CD4-positive, alpha-beta T cell treated with Interleukin-6 for 4 hours (primary cell): Measurements from ENCODE around the gene USP7.
"Not testable (repeated sequence)": the region's sequence is repeated elsewhere in the genome, so short reads cannot be mapped to it uniquely, and the experiment has no call there.

ENCODE experiments used
- DNase-seq: peaks from one replicate; pipeline ENCODE4 v3.0.0-alpha.2; 2020; ENCODE audit warnings: mixed read lengths

Gene USP7

GRCh38 chr16:8874388-8874787 is 89.3 kb downstream of the USP7 start:
- no peak for DNase-seq

DNA sequence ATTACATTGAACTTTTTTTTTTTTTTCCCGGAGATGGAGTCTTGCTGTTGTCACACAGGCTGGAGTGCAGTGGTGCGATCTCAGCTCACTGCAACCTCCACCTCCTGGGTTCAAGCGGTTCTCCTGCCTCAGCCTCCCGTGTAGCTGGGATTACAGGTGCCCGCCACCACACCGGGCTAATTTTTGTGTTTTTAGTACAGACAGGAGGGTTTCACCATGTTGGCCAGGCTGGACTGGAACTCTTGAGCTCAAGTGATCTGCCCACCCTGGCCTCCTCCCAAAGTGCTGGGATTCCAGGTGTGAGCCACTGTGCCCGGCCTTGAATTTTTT is 89.9 kb downstream of the USP7 start:
- DNase-seq: not testable (repeated sequence)

DNA sequence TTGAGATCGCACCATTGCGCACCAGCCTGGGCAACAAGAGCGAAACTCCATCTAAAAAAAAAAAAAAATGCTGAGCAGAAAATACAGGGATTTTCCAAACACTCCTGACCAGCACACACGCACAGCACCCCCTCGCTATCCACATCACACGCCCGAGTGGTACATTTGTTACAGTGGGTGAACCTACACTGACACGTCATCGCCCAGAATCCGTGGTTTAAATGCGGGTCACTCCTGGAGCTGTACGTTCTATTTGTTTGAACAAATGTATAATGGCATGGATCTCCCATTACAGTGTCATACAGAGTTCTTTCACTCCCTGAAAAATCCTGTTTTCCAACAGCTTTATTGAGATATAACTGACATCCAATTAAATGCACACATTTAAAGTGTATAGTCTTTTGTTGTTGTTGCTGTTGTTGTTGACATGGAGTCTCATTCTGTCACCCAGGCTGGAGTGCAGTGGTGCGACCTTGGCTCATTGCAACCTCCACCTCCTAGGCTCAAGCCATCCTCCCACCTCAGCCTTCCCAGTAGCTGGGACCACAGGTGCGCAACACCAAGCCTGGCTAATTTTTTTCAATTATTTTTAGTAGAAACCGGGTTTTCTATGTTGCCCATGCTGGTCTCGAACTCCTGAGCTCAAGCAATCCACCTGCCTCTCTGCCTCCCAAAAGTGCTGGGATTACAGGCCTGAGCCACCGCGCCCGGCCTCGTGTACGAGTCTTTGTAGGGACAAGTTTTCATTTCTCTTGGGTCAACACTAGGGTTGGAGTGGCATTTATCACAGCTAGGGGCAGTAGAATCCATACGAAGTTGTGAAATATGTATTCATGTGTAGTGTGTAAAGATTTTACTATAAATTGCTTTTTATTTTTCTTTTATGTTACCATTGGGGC is 90.5 kb downstream of the USP7 start:
- no peak for DNase-seq

DNA sequence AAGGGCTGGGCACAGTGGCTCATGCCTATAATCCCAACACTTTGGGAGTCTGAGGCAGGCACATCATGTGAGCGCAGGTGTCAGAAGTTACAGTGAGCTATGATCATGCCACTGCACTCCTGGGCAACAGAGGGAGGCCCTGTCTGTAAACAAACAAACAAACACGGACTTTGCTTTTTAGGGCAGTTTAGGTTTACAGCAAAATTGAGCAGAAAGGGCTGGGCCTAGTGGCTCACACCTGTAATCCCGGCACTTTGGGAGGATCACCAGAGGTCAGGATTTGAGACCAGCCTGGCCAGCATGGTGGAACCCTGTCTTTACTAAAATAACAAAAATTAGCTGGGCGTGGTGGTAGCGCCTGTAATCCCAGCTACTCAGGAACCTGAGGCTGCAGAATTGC is 91.6 kb downstream of the USP7 start:
- DNase-seq: no peak

- not testable (repeated sequence) for DNase-seq
Observed at GRCh38 chr16:8869988-8870241, 93.8 kb downstream of the USP7 start.

- no peak for DNase-seq
Observed at GRCh38 chr16:8869212-8869987, 94.3 kb downstream of the USP7 start.

- DNase-seq: peak; percentile 89
Observed at GRCh38 chr16:8868416-8869211, 95.1 kb downstream of the USP7 start, which contains the start of gene CARHSP1. Gene CARHSP1, minus strand, starts transcription at chr16:8869006. Its CDS starts 9,678 bp downstream, at chr16:8859328.

DNA sequence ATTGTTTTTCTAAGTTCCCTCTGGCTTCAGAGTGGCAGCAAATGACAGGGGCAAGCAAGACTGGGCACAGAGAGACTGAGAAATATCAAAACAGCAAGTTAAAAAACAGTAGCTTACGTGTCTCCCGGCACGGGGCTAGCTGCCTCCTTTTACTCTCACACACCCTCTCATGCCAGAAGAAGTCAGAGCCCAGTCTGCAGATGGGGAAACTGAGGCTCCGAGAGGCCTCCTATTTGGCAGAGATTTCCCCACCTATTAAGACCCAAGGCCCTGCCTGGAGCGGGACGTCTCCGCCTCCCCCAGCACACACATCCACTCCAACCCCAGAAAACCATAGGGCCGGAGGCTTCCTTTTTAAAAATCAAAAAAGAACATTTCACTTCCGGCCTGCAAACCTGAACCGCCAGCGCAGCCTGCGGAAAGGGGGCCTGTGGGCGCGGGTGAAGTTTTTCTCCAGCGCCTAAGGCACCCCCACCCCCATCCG is 95.7 kb downstream of the USP7 start:
- peak; percentile 73 for DNase-seq

DNA sequence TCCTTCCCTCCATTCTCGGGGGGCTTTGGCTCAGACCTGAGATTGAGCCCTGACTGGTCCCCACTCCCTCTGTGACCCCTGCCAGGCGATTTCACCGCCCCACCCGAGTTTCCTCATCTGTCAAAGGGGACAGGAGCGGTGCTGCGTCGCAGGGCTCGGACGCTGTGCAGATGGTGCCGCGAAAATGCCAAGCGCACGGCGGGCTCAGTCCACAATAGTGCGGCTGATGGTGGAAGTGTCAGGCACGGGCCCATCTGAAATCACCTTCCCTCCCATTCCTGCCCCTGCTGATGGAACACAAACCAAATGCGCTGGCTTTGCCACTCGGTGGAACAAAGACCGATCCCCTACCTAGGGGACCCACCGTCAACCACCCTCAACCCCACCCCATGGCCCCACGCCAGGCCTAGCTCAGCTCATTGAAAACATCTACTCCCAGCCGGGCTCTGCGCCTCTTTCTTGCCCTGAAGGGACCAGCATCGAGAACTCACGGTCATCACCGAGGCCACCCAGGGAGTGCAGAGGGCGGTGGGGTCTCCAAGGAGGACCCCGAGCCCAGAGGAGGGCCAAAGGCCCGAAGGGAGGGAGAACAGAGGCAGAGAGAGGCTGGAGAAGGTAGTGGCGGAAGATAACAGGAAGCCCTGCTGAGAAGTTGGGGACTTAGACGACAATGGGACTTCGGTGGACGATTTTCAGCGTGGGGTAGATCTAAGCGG is 96.3 kb downstream of the USP7 start:
- DNase-seq: peak; percentile 32

DNA sequence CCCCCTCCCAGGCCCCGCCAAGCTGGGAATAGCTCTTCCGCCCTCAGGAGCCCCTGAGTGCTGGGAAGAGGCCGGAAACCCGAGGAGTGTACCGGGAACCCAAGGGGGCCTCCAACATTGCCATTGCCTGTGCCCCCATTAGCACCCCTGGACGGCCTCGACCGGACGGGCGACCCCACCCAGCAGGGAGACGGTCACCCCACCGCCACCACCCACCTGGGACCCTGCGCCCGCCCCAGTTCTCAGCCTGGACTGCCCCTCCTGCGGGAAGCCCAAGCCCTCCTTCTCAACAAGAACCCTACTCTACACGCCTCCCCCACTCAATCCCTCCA is 96.9 kb downstream of the USP7 start:
- DNase-seq: no peak

DNA sequence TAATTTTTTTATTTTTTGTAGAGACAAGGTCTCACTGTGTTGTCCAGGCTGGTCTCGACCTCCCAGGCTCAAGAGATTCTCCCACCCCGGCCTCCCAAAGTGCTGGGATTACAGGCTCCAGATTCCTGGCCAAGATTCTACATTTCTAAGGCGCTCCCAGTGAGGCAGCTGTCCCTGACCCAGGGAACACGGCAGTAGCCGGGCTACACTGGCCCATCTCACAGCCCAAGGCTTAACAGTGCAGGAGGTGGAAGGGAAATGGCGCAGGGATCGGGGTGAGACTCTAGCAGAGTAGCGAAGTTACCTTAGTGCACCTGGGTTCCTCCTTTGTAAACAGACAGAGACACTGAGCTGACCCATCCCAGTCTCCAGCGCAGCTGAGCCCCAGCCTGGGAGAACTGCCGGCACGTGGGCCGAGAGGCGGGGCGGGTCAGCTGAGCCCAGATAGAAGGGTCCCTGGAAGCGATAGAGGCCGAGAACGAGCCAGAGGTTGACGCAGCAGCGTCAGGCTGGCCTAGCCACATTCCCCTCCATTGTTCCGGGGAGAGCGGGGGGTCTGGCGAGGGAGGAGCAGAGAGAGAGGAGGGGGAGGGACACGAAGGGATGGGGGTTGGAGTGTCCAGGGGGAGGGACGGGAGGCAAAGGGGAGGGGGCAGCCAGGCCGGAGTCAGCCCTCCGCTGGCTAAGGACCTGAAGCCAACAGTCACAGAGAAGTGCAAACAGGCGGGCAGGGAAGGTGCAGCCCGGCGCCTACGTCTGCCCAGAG is 97.4 kb downstream of the USP7 start:
- DNase-seq: no peak

DNA sequence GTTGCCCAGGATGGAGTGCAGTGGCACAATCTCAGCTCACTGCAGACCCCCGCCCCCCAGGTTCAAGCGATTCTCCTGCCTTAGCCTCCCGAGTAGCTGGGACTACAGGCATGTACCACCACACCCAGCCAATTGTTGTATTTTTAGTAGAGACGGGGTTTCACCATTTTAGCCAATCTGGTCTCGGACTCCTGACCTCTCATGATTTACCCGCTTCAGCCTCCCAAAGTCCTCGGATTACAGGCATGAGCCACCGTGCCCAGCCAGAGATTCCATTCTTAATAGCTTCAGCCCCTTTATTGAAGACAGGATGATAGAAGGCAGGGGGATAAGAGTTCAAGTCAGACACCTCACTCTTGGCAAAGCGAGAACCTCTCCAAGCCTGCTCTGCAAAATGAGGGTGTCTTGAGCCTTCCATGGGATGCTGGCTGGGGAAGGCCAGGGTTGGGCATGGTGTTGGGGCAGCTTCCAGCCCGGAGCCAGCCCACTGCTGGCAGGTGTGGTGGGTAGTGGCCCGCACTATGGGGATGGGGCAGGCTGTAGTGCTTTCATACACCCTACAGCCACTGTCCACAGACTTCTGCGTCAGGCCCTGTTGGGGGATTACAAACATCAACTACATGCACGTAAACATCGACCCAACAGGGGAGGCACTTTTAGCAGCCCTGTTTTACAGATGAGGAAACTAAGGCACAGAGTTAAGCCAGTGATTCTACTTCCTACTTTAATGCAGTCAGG is 98.4 kb downstream of the USP7 start:
- DNase-seq: no peak

DNA sequence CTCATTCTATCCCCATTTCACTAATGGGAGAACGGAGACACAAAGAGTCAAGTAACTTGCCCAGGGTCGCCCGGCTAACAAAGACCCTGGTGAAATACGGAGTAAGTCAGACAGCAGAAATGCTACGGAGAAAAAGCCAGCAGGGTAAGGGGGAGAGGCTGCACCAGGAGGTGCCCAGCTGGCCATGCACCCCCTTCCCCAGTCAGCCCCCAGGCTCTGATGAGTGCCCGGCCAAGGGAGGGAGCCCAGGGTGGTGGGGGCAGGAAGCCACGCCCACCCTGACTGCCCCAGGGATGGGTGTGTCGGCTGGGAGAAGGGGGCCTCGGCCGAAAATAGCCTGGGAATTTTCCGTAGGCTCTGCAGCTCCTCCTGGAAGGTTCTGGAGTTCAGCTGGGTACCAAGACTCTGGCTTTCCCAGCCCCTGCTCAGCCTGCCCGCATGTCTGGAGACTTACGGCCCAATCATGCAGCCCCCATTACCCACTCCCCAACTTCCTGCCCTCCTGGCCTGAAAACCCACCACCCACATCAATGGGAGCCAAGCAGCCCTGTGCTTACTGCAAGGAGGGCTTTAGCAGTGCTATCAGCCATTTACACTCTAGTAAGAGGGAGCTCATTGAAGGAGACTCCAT is 99.1 kb downstream of the USP7 start:
- DNase-seq: no peak

DNA sequence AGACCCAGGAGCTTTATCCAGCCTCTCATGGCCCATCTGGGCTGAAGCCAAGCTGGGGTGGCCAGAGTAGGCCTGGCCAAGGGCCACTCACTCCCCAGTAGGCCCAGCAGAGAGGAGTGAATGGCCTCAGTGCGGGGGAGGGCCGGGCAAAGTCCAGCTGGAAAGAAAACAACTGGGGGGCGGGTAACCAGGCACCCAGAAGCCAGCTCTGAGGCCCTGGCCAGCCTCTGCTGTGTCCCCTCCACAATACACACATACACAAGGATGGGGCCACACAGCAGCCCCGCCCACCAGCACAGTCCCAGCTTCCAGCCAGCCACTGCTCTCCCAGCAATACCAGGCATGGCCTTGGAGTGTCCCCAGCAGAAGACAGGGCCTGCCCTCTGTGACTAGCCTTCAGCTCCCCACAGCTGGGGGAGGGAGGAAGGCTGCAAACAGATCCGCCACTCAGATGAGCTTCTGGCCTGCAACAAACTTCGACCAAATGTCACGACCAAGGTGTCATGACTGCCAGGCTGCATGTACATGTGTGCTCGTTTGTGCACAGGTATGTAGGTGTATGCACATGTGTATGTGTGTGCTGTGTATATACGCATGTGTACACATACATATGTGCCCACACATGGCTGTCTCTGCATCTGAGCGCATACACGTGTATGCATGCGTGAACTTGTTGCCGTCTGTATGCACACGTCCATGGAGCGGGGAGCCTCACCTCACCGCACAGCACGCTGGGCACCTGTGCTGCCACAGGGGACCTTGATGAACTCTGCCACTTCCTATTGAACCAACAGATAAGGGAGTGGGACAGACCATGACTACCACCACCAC is 99.9 kb downstream of the USP7 start:
- no peak for DNase-seq

- no peak for DNase-seq
Observed at GRCh38 chr16:8862309-8863130, 101.2 kb downstream of the USP7 start.

DNA sequence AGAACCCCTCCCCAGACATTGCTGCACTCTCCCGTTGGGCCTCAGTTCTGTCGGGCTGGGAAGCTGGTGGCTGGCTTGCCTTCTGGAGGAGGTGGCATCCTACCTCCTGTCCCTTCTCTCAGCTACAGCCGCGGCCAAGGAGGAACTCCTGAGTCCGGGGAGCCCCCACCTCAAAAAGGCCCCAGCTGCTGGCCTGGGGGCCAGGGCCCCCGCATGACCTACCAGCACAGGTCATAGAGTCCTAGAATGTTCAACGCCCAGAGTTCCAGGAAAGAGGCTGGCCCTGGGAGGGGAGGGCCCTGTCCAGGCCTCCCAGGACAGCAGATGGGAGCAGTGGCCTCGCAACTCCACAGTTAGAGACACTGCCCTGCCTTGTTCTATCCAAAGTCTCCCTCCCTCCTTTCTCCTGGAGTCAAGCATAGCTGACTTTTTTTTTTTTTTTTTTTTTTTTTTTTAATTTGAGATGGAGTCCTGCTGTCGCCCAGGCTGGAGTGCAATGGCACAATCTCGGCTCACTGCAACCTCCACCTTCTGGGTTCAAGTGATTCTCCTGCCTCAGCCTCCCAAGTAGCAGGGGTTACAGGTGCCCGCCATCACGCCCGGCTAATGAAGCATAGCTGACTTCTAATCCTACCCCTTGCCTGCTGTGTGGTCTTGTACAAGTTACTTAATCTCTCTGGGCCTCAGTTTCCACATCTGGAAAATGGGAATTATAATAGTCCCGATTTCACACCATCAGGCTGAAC is 102.0 kb downstream of the USP7 start:
- no peak for DNase-seq

DNA sequence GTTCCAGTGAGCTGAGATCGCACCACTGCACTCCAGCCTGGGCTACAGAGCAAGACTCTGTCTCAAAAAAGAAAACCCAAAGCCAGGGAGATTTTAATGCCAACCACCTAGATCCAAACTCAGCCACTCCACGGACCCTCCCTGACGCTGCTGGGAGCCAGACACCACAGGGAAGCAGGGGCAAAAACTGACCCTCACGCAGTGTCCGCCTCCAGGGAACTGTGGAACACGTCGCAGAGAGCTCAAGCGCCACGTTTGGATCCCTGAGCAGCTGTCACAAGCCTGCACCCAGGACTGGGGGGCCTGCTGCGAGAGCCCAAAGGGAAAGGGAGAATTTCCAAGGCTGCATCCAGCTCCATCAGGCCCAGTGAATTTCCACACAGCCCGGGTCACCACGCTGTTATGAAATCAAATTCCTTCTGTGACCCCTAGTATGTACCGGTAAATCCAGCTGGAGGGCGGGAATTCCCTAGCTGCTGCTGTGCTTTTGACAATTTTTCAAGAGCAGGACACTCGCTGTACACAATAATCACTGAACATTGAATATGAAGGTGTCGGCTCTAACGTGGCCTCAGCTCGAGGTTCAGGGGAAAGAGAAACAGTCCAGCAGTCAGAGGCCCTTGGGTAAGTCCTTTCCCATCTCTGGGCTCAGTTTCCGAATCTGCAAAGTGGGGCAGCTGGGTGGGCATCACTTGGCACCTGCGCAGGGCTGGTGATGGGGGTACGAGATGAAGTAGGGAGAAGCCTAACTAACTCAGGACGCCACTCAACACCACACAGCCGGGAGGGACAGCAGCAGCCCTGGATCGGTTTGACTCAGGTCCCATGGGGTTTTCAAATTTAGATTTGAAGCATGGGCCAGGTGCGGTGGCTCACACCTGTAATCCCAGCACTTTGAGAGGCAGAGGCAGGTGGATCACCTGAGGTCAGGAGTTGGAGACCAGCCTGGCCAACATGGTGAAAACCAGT is 103.5 kb downstream of the USP7 start:
- no peak for DNase-seq
